Activated T-cell treated with anti-CD3 and anti-CD28 coated beads, Interleukin-2, amount 50 U/mL, for 24 hours (primary cell): ENCODE data around the gene EN2.
A peak's percentile ranks its signal among the peaks of the same experiment; 100 is the strongest.

Experiments used
- DNase-seq: peaks from one replicate; pipeline ENCODE4 v3.0.0-alpha.2; 2020
- H3K27ac Mint-ChIP-seq: 2 replicates; pipeline ENCODE4 v1.8.0; 2020; ENCODE audit warnings: mild to moderate bottlenecking, mixed read lengths
- H3K27me3 Mint-ChIP-seq: 2 replicates; pipeline ENCODE4 v1.8.0; 2020; ENCODE audit warnings: mixed read lengths
- H3K36me3 Mint-ChIP-seq: 2 replicates; pipeline ENCODE4 v1.8.0; 2020; ENCODE audit warnings: low read depth, mixed read lengths
- H3K4me1 Mint-ChIP-seq: 2 replicates; pipeline ENCODE4 v1.8.0; 2020; ENCODE audit warnings: low read depth, mixed read lengths
- H3K4me3 Mint-ChIP-seq: 2 replicates; pipeline ENCODE4 v1.8.0; 2020; ENCODE audit warnings: mild to moderate bottlenecking, moderate library complexity, mixed read lengths
- H3K9me3 Mint-ChIP-seq: 2 replicates; pipeline ENCODE4 v1.8.0; 2020; ENCODE audit warnings: mixed read lengths

Gene EN2

DNA sequence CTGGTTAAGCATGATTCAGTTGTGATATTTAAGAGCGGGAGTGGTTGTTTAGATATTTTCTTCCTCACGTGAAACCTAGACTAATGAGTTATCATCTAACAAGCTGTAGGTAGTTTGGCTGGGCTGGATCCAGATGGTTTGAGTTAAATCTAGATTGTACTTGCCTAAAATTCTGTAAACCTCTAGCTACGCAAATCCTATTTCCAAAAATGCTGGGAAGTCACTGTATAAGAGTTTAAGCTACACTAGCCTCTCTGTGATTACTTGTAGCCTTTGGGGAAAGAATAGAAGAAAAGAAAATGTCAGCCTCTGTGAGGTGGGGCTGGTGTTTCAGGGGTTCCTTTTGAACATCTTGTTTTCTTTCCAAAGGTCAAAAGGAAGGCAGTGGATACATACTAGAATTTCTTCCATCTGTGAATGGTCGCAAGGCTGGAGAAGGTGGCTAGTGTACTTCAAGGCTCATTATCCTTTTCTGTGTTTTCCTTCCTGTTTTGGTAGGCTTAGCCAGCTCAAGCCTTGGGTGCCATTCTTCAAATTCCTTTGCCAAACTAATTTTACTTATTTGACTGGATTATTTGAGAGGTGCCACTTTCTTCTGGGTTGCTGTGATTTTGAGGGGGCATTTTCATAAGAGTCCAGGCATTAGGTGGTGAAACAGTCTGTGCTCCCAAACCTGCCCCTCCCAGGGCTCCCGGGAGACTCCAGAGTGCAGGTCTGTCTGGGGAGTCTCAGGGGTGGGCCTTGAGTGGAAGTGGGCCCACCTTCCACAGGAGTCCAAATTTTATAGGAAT lies 5.2 kb upstream of the EN2 start:
- H3K4me1 Mint-ChIP-seq: peaks cover 19% of the 10 kb centered on the region
- no peak overlapping the region for H3K4me3 Mint-ChIP-seq
- H3K27me3 Mint-ChIP-seq: peaks cover 88% of the 10 kb centered on the region
- H3K36me3 Mint-ChIP-seq: no peaks in the 10 kb centered on the region
- DNase-seq: no peak
- H3K27ac Mint-ChIP-seq: no peak overlapping the region
- no peaks in the 10 kb centered on the region for H3K9me3 Mint-ChIP-seq

DNA sequence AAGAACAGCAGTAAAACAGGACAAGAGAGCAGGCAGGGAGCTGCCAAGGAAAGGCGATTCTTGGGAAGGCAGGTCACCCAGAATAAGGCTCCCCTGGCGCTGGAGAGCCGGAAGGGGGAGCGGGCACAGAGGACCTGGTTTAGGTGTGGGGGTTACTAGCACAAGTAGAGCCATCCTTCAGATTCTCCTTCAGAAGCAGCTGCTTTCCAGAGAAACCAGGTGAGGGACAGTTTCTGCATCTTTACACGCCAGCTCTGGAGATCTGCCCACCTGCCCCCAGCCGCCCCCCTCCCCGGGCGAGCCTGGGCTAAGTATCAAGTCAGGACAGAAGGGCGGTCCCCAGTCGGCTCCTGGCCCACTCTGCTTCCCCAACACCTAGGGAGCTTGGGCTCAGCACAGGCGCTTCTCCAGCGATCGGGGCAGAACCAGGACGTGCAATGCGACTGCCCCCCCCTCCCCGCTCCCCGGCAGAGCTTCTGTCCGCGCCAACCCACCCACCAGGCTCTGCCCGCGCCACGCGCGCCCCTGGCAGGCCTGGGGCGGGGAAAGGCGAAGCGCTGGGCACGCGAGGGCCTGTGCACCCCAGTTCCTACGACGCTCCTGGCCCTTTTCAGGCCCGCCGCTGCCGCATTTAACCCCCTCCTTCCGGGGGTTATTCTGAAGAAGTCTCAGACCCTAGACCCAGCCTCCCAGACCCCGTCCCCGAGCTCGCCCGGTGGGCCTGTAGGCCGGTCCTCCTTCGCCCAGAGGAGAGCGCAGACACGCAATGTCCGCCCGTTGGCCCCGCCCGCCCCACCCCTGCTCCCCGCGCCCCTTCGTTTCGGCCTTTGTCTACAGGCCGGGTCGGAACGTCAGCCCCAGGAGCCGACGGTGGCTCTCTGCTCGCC lies 4.4 kb upstream of the EN2 start:
- no peaks in the 10 kb centered on the region for H3K36me3 Mint-ChIP-seq
- peaks cover 21% of the 10 kb centered on the region for H3K4me1 Mint-ChIP-seq
- no peak for DNase-seq
- H3K27ac Mint-ChIP-seq: no peak overlapping the region
- no peak overlapping the region for H3K4me3 Mint-ChIP-seq
- no peaks in the 10 kb centered on the region for H3K9me3 Mint-ChIP-seq
- H3K27me3 Mint-ChIP-seq: peaks cover 83% of the 10 kb centered on the region

DNA sequence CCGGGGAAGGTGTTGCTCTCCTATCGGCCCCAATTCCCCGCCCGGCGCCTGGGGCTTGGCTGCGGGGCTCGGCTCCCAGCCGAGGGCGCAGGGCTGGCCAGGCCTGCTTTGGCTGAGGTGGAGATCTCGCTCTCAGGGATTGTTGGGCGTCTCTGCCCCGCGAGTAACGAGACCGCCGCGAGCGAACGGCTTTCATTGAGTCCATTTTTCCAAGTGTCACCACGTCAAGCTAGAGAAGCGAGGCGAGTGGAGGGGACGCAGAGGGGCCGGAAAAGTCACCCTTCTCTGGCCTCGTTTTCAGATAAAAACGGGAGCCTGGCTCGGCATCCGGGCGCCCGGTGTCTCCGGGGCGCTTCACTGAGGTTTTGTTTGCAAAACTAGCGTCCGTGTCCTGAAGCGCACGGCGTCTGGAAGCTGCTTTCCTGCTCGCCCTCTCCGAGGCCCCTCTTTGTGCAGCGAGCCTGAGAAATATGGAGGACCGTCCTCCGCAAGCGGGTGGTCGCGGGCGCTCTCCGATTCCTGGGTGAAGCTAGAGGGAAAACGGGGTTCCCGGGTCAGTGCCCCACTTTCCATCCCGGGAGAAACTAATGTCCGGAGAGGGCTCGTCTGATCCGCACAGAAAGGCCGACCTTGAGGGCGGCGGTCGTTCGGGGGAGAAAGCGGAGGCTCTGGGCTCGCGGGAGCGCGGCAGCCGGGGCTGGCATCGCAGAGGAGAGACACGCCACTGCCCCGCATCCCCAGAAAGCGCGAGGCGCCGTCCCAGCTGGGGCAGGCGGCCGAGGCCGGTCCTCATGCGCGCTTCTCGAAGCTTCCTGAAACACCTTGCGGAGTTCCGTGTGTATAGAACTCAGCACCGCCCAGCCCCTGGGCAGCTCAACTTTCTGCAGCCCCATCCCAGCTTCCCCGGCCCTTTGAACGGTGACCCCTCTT lies 3.5 kb upstream of the EN2 start:
- Mint-ChIP-seq H3K27me3 (peaks cover 78% of the 10 kb centered on the region), H3K4me1 (peaks cover 21% of the 10 kb centered on the region), H3K9me3 (no peaks in the 10 kb centered on the region), H3K36me3 (no peaks in the 10 kb centered on the region), H3K27ac (no peak overlapping the region), H3K4me3 (no peak overlapping the region)
- DNase-seq: peak; percentile 34

DNA sequence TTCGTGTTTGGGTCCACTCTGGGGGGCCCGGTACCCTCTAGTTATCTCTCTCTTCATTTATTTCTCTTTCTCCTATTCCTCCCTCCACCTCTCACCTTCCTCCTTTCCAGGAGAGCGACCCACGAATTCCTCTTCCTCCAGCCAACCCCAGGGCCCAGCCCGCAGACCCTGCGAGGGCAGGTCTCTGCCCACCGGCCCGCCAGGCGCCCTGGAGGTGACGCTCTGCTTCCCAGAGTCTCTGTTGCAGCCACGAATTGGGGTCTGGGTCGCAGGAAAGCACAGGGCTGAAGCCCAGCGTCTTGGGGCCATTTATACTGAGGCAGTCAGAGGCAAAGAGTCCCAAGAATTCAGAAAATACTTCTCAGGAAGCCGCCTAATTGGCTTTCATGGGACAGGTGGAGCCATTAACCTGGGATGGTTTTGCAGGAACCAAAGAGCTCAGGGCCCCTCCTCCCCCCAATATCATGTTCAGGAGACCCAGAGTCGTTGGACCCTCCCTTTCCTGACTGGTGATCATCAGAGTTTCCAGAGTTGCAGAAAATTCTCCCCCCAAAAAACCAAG lies 2.7 kb upstream of the EN2 start:
- Mint-ChIP-seq H3K27me3 (peaks cover 84% of the 10 kb centered on the region), H3K4me1 (peaks cover 25% of the 10 kb centered on the region), H3K27ac (no peak overlapping the region), H3K36me3 (no peaks in the 10 kb centered on the region), H3K4me3 (no peak overlapping the region), H3K9me3 (no peaks in the 10 kb centered on the region)
- DNase-seq: no peak

DNA sequence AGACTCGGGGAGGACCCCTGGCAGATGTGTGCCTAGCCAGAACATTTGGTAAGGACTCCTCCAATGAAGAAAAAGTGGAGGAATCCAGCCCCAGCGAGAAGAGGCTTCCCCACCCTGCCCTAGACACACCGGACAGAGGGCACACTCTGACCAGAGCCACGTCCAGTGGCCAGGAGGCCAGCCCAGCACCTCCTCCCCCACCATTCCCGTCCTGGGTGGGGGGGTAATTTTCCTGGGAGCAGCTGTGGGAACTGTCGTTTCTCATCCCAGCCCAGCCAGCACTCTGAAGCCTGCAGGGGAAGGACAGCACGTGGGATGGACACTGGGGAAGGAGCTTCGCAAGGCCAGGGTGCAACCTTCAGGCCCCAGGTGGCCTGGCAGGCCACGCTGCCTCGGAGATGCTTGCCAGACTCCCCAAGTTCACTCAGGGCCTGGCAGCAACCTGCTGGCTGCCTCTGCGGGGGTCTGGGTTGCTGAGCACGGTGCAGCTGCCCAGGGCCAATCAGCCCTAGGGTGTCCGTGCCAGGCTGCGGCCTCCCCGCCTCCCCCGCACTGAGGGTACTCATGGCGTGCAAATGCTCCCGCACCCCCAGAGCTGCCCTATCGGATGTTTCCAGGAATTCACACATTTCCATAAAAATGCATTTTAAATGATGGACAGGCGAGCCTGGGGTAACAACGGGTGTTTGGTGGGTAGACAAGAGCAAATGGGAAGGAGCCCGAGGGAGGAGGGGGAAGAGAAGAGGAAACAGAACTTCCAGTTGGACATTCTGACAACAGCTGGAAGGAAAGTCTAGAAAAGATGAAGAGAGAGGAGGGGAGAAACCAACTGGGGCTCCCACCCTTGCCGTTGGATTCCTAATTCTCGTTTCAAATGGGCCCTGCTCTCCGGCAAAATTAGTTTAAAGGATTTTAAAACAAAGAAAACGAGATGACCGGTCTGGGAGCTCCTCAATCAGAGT lies 1.9 kb upstream of the EN2 start:
- H3K27ac Mint-ChIP-seq: peak overlapping the region; percentile 63
- peaks cover 84% of the 10 kb centered on the region for H3K27me3 Mint-ChIP-seq
- DNase-seq: no peak
- no peaks in the 10 kb centered on the region for H3K9me3 Mint-ChIP-seq
- no peaks in the 10 kb centered on the region for H3K36me3 Mint-ChIP-seq
- peaks cover 25% of the 10 kb centered on the region for H3K4me1 Mint-ChIP-seq
- no peak overlapping the region for H3K4me3 Mint-ChIP-seq

DNA sequence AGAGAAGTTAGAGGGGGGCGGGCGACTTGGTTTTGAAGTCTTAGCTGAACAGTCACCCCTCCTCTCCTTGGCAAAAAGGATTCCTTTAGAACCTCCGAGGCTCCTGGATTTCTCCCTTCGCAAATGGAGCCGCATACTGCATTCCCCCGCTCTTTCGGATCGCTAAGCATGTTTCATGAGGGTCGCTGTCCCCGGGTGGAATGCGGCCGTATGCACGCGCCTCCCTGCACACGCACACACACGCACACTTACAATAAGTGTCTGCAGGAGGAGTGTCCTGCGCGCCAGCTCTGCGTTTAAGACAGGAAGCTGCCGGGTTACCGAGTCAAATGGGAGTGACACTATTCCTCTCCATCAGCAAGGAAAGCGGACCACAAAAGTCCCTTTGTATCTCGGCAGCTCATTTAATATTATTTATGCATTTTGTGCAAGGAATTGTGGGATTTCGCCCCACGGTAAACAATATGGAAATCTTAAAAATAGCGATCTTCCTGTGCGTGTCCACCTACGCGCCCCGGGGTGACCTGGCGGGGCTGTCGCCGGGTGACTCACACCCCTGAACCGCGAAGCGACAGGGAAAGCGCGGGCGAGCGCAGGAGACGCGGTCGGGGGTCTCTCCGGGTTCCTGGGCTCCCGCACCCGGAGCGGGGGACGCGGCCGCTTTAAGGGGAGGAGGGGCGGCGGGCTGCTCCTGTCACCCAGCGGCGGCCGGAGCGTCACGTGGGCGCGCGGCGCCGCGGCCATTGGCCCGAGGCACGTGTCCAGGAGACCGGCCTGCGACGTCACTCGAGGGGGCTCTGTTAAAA lies 988 bp upstream of the EN2 start:
- Mint-ChIP-seq H3K27ac (peak overlapping the region; percentile 68), H3K4me3 (peak overlapping the region; percentile 61), H3K4me1 (peaks cover 25% of the 10 kb centered on the region), H3K36me3 (no peaks in the 10 kb centered on the region), H3K9me3 (no peaks in the 10 kb centered on the region), H3K27me3 (peaks cover 84% of the 10 kb centered on the region)
- DNase-seq: peak; percentile 56

DNA sequence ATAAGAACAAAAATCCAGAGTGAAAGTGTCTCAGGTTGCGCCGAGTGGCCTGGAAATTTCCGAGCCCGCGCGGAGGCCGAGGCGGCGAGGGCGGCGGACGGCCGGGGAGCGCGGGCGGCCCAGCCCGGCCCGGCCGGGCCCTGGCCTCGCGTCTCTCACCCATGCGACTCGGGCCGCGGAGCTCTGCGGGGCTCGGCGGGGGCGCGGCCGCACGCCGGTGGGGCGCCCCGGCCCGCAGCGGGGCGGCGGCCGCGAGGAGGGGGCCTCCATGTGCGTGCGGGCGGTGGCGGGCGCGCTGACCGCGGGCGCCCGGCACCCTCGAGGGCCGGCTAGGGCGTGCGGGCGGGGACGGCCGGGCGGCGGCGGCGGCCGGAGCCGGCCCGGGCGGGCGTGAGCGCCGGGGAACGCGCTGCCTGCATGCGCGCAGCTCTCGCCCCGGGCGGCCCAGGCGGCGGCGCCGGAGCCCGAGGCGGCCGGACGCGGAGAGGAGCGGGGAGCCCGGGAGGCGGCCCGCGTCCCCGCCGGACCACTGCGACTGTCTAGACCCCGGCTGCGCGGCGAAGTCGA lies 302 bp upstream of the EN2 start:
- Mint-ChIP-seq H3K4me3 (peak overlapping the region; percentile 31), H3K9me3 (no peaks in the 10 kb centered on the region), H3K4me1 (peaks cover 25% of the 10 kb centered on the region), H3K27ac (peak overlapping the region; percentile 47), H3K36me3 (no peaks in the 10 kb centered on the region), H3K27me3 (peaks cover 85% of the 10 kb centered on the region)
- DNase-seq: peak; percentile 49

DNA sequence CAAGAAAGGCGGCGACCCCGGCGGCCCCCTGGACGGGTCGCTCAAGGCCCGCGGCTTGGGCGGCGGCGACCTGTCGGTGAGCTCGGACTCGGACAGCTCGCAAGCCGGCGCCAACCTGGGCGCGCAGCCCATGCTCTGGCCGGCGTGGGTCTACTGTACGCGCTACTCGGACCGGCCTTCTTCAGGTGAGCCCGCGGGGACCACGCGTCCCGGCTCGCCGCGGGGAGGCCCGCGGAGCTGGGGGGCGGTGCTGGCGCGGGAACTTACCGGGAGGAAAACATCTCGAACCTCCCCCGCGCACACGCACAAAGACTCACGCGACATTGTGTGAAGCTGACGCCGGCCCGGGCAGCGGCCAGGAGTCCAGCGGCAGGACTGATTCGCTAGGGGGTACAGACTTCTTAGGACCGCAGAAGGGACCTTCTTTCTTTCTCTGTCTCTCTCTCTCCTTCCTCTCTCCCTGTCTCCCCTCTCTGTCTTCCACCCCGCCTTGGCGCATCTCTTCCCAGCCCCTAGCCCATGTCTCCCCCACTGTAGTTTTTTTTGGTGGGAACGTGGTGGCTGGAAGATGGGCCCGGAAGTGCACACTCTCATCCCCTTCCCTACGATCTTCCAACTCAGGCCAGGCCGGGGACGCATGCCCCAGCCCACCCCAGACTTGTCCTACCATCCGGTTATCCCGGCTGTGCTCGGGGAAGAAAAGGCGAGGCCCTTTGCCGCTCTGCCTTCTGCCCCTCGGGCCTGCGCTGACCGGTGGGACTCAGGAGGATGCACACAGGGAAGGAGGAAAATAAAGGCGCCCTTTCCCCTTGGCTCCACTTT lies 1.2 kb downstream of the EN2 start:
- no peak for DNase-seq
- Mint-ChIP-seq H3K9me3 (no peaks in the 10 kb centered on the region), H3K27me3 (peaks cover 85% of the 10 kb centered on the region), H3K27ac (peak overlapping the region; percentile 81), H3K36me3 (no peaks in the 10 kb centered on the region), H3K4me3 (peak overlapping the region; percentile 33), H3K4me1 (peaks cover 25% of the 10 kb centered on the region)

DNA sequence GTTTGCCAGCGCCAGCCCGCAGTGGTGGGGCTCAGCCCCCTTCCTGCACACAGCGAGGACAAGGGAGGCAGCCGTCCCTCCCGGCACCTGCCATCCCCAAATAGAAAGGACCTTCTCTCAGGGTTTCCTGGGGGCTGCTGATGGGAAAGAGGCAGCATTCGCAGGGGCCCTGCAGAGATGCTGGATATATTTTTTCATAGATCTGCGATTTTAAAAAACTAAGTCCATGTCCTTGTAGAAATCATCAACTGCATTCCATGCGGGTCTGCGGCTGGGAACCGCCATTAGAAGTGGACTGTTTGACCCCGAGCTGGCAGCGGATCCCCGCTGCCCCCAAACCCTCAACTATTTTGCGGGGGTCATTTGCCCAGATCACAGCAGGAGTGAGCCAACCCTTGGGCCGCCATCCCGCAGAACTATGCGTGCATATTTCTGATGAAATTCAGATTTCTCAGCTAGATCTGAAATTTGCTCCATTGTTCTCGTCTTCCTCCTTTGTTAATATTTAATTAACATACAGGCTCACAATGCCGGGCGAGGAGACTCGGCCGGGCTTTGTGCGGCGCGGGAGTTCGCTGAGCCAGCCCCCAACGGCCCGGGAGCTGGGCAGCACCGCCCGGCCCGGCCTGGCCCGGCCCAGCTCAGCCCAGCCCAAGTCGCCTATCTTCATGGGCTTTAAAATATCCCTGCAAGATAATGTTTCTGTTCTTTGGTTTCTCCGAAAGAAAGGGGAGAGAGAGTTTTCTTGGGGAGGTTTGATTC lies 2.0 kb downstream of the EN2 start:
- Mint-ChIP-seq H3K4me1 (peaks cover 20% of the 10 kb centered on the region), H3K36me3 (no peaks in the 10 kb centered on the region), H3K9me3 (no peaks in the 10 kb centered on the region), H3K4me3 (no peak overlapping the region), H3K27me3 (peaks cover 85% of the 10 kb centered on the region), H3K27ac (peak overlapping the region; percentile 81)
- DNase-seq: no peak

DNA sequence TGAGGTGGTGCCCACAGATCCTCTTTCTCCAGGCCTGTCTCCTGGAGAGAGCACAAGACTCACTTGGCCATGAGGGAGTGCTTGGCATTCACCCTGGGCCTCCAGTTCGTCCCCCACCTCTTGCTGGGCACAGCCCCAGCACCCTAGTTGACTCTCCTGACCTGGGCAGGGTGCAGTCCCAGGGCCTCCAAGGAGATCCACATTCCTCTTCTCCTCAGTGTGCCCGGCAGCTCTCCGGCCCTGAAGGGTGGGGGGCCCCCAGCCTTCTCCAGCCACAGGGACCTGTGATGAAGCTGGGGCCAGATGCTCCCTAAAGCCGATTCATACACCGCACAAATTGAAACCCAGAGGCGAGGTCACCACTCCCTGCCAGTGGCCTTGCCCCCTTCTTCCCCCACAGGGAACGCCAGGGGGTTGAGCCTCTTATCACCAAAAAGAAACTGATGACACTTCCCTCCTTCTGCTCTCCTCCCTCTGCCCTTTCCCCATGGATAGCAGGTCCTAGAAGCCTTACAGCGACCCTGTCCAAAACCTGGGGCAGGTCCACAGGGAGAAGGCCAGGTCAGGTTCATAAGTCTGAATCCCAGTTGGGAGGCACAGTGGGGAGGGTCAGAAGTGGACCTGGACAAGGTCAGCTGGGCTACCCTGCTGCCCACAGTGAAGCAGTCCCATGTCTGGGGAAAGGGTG lies 3.1 kb downstream of the EN2 start:
- no peak overlapping the region for H3K27ac Mint-ChIP-seq
- H3K36me3 Mint-ChIP-seq: no peaks in the 10 kb centered on the region
- H3K27me3 Mint-ChIP-seq: peaks cover 85% of the 10 kb centered on the region
- no peaks in the 10 kb centered on the region for H3K9me3 Mint-ChIP-seq
- H3K4me1 Mint-ChIP-seq: peaks cover 28% of the 10 kb centered on the region
- DNase-seq: no peak
- H3K4me3 Mint-ChIP-seq: no peak overlapping the region

DNA sequence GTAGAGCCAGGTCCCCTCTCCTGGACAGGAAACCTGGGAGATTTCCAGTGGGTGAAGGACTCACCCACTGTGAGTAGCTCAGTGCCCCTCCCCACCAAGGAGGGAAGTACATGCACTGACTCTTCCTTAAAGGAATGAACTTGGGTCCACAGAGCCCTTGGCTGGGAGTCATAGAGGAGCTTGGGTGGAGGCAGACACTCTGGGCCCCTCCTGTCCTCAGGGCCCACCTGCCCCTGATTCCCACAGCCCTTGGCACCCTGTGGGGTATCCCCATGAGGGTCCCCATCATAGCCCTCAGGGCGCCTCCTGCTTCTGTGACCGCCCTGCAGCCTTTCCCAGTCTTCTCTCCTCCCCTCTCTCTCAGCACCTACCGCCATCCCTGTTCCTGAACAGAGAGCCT lies 3.7 kb downstream of the EN2 start:
- Mint-ChIP-seq H3K4me1 (peaks cover 26% of the 10 kb centered on the region), H3K27ac (no peak overlapping the region), H3K27me3 (peaks cover 84% of the 10 kb centered on the region), H3K36me3 (no peaks in the 10 kb centered on the region), H3K9me3 (no peaks in the 10 kb centered on the region), H3K4me3 (no peak overlapping the region)
- DNase-seq: no peak
